Astrocyte of the hippocampus (primary cell): ENCODE data around the gene PRKAR2B.

Experiments
- DNase-seq: peaks from one replicate; pipeline ENCODE4 v3.0.0; 2011; ENCODE audit warnings: low read depth, low spot score

Gene PRKAR2B

GRCh38 chr7:107179326-107180164 lies 135.0 kb downstream of the PRKAR2B start:
- peak; percentile 52 for DNase-seq

- peak; percentile 76 for DNase-seq
These were observed 135.9 kb downstream of the PRKAR2B start for GRCh38 chr7:107180378-107180777.

DNA sequence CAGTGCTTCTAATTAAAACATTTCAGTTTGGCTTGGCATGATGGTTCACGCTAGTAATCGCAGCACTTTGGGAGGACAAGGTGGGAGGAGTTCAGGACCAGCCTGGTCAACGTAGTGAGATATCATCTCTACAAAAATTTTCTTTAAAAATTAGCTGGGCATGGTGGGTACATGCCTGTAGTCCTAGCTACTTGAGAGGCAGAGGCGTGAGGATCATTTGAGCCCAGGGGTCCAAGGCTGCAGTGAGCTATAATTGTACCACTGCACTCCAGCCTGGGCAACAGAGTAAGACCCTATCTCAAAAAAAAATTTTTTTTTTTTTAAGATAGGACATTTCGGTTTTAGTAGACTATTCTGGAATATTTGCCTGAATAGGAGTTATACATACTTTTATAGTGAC lies 136.7 kb downstream of the PRKAR2B start:
- no peak for DNase-seq

DNA sequence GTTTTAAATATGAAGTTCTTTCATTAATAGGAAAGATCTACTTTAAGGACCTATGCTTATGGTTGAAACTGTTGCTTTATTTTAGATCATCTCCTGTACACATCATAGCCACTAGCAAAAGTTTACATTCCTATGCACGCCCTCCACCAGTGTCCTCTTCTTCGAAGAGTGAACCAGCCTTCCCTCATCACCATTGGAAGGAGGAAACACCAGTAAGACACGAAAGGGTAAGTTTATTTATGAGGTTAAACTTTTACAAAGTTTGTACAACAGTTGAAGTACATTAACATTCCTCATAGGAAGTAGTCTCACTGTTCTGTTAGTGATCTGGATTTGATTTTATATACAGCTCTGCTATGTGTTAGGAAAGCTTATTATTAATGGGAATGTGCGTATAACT lies 141.2 kb downstream of the PRKAR2B start:
- DNase-seq = no peak

GRCh38 chr7:107186240-107186639 lies 141.7 kb downstream of the PRKAR2B start:
- no peak for DNase-seq

- DNase-seq = no peak
These were observed 143.3 kb downstream of the PRKAR2B start for GRCh38 chr7:107187774-107188173.

- DNase-seq = no peak
These were observed 145.6 kb downstream of the PRKAR2B start for GRCh38 chr7:107190090-107190489.

GRCh38 chr7:107194052-107194451 lies 149.5 kb downstream of the PRKAR2B start:
- DNase-seq = no peak

GRCh38 chr7:107196834-107197610 lies 152.5 kb downstream of the PRKAR2B start:
- DNase-seq = no peak

GRCh38 chr7:107201795-107202450 lies 157.4 kb downstream of the PRKAR2B start:
- DNase-seq = peak; percentile 46

DNA sequence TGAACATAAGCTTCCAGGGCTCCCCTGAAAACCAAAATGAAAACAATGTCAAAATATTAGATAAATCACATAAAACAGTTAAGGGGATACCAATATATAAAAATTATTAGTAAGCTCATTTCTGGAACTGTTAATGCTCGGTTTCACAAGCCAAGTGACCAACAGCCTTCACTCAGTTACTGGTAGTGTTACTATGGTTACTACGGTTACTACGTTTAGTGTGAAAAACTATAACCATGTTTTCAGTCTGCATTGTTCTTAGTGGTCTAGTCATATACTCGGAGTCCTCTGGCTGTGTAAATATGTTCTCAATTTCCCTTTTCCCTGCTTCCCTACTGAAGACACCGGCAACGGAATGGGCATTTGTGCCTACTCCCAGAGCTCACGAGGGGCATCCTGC lies 159.1 kb downstream of the PRKAR2B start:
- no peak for DNase-seq

- no peak for DNase-seq
These were observed 161.6 kb downstream of the PRKAR2B start for GRCh38 chr7:107206136-107206535.

GRCh38 chr7:107206706-107207105 lies 162.2 kb downstream of the PRKAR2B start:
- DNase-seq = no peak

DNA sequence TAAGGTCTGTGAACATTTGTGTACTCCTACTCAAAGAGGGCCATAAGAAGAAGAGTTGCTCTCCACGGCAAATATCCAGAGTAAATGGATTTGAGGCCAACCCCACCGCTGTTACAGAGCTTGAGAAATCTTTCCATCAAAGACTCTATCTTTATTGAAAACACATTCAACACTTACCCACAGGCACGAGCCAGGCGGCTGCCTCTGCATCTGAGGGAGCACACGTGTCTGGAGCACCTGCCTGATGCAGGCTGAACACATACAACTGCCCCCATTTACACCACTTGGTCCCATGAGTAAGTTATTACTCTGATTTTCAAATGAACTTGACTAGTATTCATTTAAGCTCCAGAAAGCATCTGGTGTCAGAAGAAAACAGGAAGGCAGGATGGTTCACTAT lies 163.0 kb downstream of the PRKAR2B start:
- no peak for DNase-seq

- no peak for DNase-seq
These were observed 163.6 kb downstream of the PRKAR2B start for GRCh38 chr7:107208024-107208521.

- DNase-seq = no peak
These were observed 164.1 kb downstream of the PRKAR2B start for GRCh38 chr7:107208563-107208962.

DNA sequence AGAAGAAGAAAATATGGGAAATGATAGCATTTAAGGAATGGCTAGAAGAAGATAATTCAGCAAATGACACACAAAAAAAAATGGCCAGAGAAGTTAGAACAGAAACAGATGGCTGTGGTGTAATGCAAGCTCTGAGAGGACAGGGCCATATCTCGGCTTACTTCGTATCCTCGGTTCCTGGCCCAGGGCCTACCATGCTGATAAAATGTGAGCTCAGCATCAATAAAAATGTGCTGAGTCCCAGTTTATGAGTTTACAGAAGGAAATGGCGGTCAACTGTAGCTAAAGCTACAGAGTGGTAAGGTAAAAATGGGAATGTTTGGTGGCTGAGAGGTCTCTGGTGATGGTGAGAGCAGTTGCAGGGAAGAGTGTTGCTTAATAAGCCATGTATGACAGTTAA lies 165.1 kb downstream of the PRKAR2B start:
- DNase-seq = no peak

DNA sequence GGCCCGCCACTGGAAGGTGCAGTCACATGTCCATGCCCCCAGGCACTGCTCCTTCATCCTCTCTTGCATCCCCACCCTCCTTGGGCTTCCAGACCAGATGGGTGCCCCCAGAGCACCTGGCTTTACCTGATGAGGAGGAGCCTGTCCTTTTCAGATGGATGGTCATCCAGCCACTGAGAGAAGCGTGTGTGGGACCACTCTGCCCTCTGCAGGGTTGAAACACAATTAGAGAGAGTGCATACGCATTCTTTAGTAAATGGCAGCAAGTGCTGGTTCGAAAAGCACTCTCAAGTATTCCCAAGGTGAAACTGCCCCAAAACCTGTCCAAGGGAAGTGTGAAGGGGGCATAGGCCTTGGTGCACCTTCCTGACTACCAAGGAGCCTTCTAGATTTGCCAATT lies 165.9 kb downstream of the PRKAR2B start:
- no peak for DNase-seq
